A549 (cell line): Measurements from ENCODE around the gene MVK.

Experiments used
- JUN ChIP-seq, 2 experiments: fragments of >200 bp; sonication (Bioruptor Twin); formaldehyde crosslinking; IDR thresholded peaks; 2 replicates in 1 of 2; 3 replicates in 1 of 2; pipeline ENCODE4 v1.6.1; 2016 to 2017
- RAD21 ChIP-seq, 2 experiments: fragments of >200 bp in 1 of 2; sonication (Bioruptor Twin) in 1 of 2; formaldehyde crosslinking in 1 of 2; IDR thresholded peaks in 1 of 2; conservative IDR thresholded peaks in 1 of 2; 2 replicates in 1 of 2; 3 replicates in 1 of 2; pipeline ENCODE4 v1.6.1; 2012 to 2018; ENCODE audit warnings: inconsistent platforms in 1 of 2
- TF ChIP-seq, protein P1 (sequence below): fragments of >200 bp; sonication (Bioruptor Twin); formaldehyde crosslinking; IDR thresholded peaks from 3 replicates; pipeline ENCODE4 v1.5.1; 2016
- TF ChIP-seq, protein P2 (sequence below): IDR thresholded peaks from 2 replicates; pipeline ENCODE4 v1.6.1; 2012
- TF ChIP-seq, protein P3 (sequence below): fragments of >200 bp; sonication (Bioruptor Twin); formaldehyde crosslinking; IDR thresholded peaks from 3 replicates; pipeline ENCODE4 v1.6.1; 2016

DNA sequence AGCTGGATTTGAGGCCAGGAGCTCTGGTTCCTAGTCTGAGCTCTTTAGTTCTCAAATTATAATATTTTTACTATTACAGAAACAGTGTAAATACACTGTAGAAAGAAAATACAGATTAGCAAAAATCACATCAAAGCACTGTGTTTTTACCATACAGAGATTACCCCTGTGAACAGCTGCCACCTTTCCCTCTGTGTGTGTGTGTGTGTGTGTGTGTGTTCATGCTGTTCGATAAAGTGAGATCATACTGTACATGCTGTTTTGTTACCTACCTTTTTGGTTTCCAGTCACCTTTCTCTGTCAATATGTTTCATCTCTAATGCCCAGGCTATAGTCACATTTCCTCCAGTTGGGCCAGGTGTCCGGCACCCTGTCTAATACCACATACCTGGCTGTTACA lies 26.9 kb downstream of the MVK start:
- TF ChIP-seq, protein P1, sequence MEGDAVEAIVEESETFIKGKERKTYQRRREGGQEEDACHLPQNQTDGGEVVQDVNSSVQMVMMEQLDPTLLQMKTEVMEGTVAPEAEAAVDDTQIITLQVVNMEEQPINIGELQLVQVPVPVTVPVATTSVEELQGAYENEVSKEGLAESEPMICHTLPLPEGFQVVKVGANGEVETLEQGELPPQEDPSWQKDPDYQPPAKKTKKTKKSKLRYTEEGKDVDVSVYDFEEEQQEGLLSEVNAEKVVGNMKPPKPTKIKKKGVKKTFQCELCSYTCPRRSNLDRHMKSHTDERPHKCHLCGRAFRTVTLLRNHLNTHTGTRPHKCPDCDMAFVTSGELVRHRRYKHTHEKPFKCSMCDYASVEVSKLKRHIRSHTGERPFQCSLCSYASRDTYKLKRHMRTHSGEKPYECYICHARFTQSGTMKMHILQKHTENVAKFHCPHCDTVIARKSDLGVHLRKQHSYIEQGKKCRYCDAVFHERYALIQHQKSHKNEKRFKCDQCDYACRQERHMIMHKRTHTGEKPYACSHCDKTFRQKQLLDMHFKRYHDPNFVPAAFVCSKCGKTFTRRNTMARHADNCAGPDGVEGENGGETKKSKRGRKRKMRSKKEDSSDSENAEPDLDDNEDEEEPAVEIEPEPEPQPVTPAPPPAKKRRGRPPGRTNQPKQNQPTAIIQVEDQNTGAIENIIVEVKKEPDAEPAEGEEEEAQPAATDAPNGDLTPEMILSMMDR: no peak
- TF ChIP-seq, protein P2, sequence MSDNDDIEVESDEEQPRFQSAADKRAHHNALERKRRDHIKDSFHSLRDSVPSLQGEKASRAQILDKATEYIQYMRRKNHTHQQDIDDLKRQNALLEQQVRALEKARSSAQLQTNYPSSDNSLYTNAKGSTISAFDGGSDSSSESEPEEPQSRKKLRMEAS: no peak
- TF ChIP-seq, protein P3, sequence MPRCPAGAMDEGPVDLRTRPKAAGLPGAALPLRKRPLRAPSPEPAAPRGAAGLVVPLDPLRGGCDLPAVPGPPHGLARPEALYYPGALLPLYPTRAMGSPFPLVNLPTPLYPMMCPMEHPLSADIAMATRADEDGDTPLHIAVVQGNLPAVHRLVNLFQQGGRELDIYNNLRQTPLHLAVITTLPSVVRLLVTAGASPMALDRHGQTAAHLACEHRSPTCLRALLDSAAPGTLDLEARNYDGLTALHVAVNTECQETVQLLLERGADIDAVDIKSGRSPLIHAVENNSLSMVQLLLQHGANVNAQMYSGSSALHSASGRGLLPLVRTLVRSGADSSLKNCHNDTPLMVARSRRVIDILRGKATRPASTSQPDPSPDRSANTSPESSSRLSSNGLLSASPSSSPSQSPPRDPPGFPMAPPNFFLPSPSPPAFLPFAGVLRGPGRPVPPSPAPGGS: no peak
- no peak for TF ChIP-seq RAD21 (conservative IDR thresholded peaks at IDR 0.05 in 1 of 2, IDR thresholded peaks at IDR 0.05 in 1 of 2)
- TF ChIP-seq JUN (IDR thresholded peaks at IDR 0.05): no peak
